GM19463 (cell line): ENCODE results near the gene DLG4.
"Not testable (repeated sequence)": the region's sequence is repeated elsewhere in the genome, so short reads cannot be mapped to it uniquely, and the experiment has no call there.

Source experiments
- ATAC-seq: cut with Tn5 transposase; IDR thresholded peaks from one replicate; pipeline ENCODE4 v1.9.1; 2021; ENCODE audit warnings: mild to moderate bottlenecking, moderate library complexity; ENCODE audit not compliant: unreplicated experiment

Gene DLG4

GRCh38 chr17:7190276-7190917, 29.2 kb downstream of the DLG4 start:
- ATAC-seq: no peak

GRCh38 chr17:7186241-7186640, 33.4 kb downstream of the DLG4 start:
- no peak for ATAC-seq

DNA sequence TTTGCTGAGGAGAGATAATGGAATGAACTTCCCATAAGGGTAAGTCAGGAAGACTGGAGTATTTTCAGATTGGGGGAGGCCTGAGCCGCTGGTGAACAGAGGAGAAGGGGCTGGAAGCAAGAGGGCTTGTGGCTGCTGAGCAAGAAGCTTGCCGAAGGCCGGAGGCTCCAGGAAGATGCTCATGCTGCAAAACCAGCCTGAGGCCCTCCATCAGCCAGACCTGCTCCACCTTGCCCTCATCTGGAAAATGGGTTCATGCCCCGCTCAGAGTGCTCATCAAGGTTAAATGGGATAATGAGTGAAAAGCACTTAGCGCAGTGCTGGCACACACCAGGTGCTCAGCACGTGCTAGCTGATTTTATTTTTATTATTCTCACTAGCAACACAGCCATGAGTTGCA, 35.0 kb downstream of the DLG4 start:
- ATAC-seq: no peak

DNA sequence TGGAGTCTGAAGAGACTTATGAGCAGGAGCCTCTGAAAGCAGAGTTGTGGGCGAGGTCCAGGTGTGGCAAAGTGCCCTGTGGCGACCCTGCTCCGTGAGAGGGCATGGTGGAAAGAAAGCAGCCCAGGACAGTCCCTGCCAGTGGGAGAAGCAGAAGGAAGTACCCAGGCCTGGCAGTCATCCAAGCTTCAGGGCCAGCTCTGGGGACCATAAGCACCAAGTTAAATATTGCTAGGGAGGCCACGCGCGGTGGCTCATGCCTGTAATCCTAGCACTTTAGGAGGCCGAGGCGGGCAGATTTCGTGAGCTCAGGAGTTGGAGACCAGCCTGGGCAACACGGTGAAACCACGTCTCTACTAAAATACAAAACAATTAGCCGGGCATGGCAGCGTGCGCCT, 35.5 kb downstream of the DLG4 start:
- no peak for ATAC-seq

DNA sequence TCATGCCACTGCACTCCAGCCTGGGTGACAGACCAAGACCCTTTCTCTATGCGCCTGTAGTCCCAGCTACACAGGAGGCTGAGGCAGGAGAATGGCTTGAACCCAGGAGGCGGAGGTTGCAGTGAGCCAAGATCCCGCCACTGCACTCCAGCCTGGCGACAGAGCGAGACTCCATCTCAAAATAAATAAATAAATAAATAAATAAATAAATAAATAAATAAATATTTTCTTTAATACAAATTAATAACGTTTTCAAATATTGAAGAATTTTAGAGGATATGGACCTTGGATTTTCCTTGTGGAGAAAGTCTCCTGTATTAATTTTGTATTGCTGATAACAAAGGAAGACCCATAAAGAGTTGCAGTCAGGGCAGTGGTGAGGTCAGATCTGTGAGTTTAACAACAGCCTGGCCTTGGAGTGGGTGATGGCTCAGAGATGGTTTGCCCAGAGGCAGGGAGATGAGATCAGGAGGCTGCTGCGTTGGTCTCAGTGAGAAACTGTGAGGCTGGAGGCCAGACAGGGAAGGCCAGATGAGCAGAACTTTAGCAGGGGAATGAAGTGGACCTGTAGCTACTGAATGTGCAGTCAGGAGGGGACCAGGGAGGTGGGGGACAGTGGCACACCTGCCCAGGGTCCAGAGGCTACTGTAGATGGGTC, 36.1 kb downstream of the DLG4 start:
- no peak for ATAC-seq

DNA sequence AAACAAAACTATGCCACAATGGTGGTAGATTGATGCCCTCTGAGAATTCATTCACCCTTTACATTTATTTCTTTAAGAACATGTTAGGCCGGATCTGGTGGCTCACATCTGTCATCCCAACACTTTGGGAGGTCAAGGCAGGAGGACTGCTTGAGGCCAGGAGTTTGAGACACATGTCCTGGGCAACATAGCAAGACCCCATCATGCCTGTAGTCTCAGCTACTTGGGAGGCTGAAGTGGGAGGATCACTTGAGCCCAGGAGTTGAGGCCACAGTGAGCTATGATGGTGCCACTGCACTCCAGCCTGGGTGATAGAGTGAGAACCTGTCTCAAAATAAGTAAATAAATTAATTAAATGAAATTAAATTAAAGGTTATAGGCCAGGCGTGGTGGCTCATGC, 37.5 kb downstream of the DLG4 start:
- ATAC-seq: not testable (repeated sequence)

- no peak for ATAC-seq
These were observed 40.0 kb downstream of the DLG4 start, which contains the start of gene ASGR1 for GRCh38 chr17:7179317-7180254. Gene ASGR1 (minus strand): TSS chr17:7179370. CDS start chr17:7178563, 807 bp downstream.

DNA sequence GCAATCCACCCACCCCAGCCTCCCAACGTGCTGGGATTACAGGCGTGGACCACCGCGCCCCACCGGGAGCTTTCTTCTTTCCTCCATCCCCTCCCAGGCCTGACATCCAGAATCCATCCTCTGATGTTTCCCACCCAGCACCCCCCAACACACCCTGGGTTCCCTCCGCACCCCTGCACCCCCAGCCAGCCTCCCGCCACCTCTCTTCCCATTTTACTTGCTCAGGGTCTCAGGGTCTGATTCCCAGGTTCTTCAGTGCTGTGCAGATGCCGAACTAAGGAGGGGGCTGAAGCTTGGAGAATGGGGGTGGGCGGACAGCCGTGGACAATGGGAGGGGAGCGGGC, 40.7 kb downstream of the DLG4 start:
- ATAC-seq: no peak

DNA sequence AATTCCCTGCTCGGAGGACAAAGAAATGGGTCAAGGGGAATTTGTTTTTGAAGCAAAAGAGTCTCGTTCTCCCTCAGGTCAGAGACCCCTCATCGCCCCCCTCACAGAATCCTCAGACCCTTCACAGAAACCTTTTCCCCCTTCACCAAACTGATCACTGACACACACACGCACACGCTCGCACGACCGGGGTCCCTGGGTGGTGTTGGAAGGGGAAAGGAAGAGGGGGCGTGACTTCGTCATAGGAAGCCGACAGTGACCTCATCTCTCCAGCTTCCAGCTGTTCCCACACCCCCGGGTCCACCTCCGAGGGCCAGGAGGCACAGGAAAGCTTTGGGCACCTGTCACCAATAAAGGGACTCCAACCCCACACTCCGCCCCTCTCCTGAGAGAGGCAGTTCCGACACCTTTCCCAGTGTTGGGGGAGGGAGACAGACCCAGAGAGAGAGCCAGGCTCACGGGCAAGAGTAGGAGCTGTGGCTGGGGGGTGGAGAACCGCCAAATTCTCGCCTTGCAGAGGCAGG, 41.6 kb downstream of the DLG4 start:
- no peak for ATAC-seq

DNA sequence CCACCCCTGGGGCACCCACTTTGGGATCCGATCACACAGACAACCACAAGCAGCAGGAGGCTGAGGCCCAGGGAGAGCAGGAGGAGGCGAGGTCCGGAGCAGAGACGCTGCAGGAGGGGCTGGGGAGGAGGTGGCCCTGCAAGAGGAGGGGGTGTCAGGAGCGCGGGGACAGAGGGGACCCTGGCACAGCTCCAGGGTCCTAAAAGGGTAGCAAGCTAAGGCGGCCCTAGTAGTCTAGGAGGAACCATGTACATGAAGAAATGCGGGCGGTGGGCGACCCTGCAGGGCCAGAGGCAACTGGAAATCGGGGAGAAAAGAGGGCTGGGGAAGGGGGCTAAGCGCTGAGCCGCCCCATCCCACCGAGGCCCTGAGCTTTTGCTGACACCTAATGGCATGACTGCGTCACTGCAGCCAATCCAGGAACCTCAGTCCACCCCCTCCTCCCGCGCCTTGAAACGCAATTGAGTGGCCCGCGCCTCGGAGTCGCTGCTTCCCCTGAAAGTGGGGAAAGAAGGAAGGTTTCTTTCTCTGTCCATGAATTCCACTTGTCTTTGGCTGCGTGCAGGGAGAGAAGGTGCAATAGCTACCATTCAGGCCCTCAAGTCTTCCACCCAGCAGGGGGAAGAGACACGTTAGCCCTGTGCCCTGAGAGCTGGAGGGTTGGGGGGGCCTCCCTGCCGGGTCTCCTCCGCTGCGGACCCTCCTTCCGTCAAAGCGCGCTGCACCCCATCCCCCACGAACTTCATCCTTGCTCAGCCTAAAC, 42.3 kb downstream of the DLG4 start:
- ATAC-seq: no peak

DNA sequence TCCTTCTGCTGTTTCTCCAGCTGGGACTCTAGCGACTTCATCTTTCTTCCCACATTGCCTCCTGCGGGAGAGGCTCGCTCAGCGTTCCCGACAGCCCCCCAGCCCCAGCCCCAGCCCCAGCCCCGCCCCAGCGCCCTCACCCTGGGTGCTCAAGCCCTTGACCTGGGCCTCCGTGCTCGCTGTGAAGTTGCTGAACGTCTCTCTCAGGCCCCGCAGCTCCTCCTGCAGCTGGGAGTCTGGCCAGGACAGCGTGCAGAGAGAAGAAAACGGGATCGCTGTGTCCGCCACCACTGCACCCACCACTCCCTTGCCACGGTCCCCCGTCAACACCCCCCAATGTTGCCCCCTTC, 42.8 kb downstream of the DLG4 start:
- ATAC-seq: no peak

DNA sequence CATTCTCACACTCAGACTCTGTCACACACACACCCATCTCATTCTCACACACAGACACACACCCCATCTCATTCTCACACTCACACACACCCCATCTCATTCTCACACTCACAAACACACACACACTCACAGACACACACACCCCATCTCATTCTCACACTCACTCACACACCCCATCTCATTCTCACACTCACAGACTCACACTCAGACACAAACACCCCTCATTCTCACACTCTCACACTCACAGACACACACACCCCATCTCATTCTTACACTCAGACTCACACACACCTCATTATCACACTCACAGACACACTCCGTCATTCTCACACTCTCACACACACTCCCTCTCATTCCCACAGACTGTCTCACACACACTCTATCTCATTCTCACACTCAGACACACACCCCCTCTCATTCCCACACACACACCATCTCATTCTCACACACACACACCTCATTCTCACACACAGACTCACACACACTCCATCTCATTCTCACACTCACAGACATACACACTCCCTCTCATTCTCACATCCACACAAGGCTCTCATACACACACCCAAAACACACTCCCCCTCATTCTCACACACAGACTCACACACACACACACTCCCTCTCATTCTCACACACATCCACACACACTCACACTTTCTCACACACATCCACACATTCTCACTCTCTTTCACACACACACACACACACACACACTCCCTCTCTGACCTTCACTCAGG, 43.4 kb downstream of the DLG4 start:
- no peak for ATAC-seq

- ATAC-seq: no peak
These were observed 44.3 kb downstream of the DLG4 start for GRCh38 chr17:7175330-7175733.

GRCh38 chr17:7174603-7175326, 44.9 kb downstream of the DLG4 start:
- ATAC-seq: no peak

DNA sequence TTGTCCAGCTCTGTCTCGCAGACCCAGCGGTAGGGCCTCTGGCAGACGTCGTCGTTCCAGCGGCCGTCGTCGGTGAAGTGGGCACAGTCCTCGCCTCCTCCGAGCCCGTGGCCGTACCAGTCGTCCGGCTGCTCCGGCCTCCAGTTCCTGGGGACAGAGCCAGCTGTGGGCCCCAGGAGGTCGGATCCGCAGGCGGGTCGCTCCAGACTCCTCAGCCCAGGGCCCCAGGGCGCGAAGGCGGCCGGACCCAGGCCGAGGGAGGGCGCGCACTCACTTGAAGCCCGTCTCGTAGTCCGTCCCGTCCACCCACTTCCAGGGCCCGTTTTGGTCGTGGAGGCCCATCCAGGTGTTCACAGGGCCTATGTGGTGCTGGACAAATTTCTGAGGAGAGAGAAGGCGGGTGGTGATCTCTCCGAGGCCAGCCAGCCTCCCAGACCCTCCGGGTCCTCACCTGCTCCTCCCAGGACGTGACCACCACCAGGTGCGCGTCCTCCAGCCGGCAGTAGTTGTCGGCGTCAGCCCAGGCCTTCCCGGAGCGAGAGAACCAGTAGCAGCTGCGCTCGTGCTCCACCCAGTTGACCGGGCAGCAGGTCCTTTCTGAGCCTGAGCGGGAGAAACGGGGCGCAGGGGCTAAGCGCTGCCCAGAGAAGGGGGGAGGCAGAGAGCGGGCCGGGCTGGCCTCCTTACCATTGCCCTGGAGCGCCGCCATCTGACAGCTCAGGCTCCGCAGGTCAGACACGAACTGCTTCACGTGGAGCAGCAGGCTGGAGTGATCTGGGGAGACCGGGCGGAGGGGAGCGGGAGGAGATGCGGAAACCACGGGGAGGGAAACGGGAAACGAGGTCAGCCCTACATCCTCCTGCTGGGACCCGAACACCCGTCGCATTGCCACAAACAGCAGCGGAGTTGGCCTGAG, 45.7 kb downstream of the DLG4 start:
- no peak for ATAC-seq

GRCh38 chr17:7172522-7173191, 47.0 kb downstream of the DLG4 start:
- not testable (repeated sequence) for ATAC-seq

- not testable (repeated sequence) for ATAC-seq
These were observed 50.1 kb downstream of the DLG4 start for GRCh38 chr17:7169565-7169908.
